ENCODE results near the gene CFAP45.

Gene CFAP45

GRCh38 chr1:159925719-159926078, 25.7 kb upstream of the CFAP45 start:
- no peaks in the 10 kb centered on the region for H3F3A ChIP-seq (ENCODE audit: insufficient read depth, low read length)
- H3K79me2 ChIP-seq (ENCODE audit: insufficient read depth, low read length): no peaks in the 10 kb centered on the region
- no peaks in the 10 kb centered on the region for H4K20me1 ChIP-seq (ENCODE audit: insufficient read depth, low read length)
- H3K36me3 ChIP-seq (ENCODE audit: insufficient read depth, low read length): peaks cover 3% of the 10 kb centered on the region; the same call in 1 of the 2 replicates
- H3K4me2 ChIP-seq (ENCODE audit: low read length): peak overlapping the region; percentile 84
- H3K4me3 ChIP-seq (ENCODE audit: low read depth, low read length, poor library complexity, severe bottlenecking): peak overlapping the region; percentile 79
- peaks cover 50% of the 10 kb centered on the region for H3K4me1 ChIP-seq (ENCODE audit: insufficient read depth, low read length, severe bottlenecking)
- no peak overlapping the region; the same call in 1 of the 2 replicates for H3K9ac ChIP-seq (ENCODE audit: low read length)
- H3K27ac ChIP-seq (ENCODE audit: low read depth, low read length, poor library complexity, severe bottlenecking): no peak overlapping the region
- H2AFZ ChIP-seq (ENCODE audit: low read length): no peak overlapping the region
- no peaks in the 10 kb centered on the region for H3K9me2 ChIP-seq (ENCODE audit: low read depth, low read length)
- no peaks in the 10 kb centered on the region for H3K9me3 ChIP-seq (ENCODE audit: low read length)
- peaks cover 4% of the 10 kb centered on the region; the same call in 1 of the 2 replicates for H3K27me3 ChIP-seq (ENCODE audit: insufficient read depth, low read length)
- TF ChIP-seq CTCF (IDR thresholded peaks at IDR 0.05; ENCODE audit: low read length): no peak
- no peak for TF ChIP-seq EZH2 (IDR thresholded peaks at IDR 0.05; ENCODE audit: borderline replicate concordance, low read length)

- H3K9ac ChIP-seq (ENCODE audit: low read length): peak within 1 kb of the TSS; percentile 74
- no peaks in the 10 kb centered on the region for H3K9me2 ChIP-seq (ENCODE audit: low read depth, low read length)
- H3F3A ChIP-seq (ENCODE audit: insufficient read depth, low read length): no peaks in the 10 kb centered on the region
- no peaks in the 10 kb centered on the region for H3K9me3 ChIP-seq (ENCODE audit: low read length)
- no peak within 1 kb of the TSS for H2AFZ ChIP-seq (ENCODE audit: low read length)
- no peaks in the 10 kb centered on the region for H4K20me1 ChIP-seq (ENCODE audit: insufficient read depth, low read length)
- peak within 1 kb of the TSS; percentile 87 for H3K27ac ChIP-seq (ENCODE audit: low read depth, low read length, poor library complexity, severe bottlenecking)
- H3K4me2 ChIP-seq (ENCODE audit: low read length): peak within 1 kb of the TSS; percentile 84
- peaks cover 10% of the 10 kb centered on the region; the same call in 1 of the 2 replicates for H3K36me3 ChIP-seq (ENCODE audit: insufficient read depth, low read length)
- H3K79me2 ChIP-seq (ENCODE audit: insufficient read depth, low read length): no peaks in the 10 kb centered on the region
- TF ChIP-seq CTCF (IDR thresholded peaks at IDR 0.05; ENCODE audit: low read length): no peak
- TF ChIP-seq EZH2 (IDR thresholded peaks at IDR 0.05; ENCODE audit: borderline replicate concordance, low read length): no peak
- H3K4me1 ChIP-seq (ENCODE audit: insufficient read depth, low read length, severe bottlenecking): peaks cover 50% of the 10 kb centered on the region
- peaks cover 4% of the 10 kb centered on the region; the same call in 1 of the 2 replicates for H3K27me3 ChIP-seq (ENCODE audit: insufficient read depth, low read length)
- H3K4me3 ChIP-seq (ENCODE audit: low read depth, low read length, poor library complexity, severe bottlenecking): peak within 1 kb of the TSS; percentile 79
These were observed 25.1 kb upstream of the CFAP45 start, which contains the start of gene TAGLN2 for GRCh38 chr1:159924791-159925718. Gene TAGLN2 (minus strand): TSS chr1:159925507. CDS start chr1:159920509, 4,998 bp downstream.

DNA sequence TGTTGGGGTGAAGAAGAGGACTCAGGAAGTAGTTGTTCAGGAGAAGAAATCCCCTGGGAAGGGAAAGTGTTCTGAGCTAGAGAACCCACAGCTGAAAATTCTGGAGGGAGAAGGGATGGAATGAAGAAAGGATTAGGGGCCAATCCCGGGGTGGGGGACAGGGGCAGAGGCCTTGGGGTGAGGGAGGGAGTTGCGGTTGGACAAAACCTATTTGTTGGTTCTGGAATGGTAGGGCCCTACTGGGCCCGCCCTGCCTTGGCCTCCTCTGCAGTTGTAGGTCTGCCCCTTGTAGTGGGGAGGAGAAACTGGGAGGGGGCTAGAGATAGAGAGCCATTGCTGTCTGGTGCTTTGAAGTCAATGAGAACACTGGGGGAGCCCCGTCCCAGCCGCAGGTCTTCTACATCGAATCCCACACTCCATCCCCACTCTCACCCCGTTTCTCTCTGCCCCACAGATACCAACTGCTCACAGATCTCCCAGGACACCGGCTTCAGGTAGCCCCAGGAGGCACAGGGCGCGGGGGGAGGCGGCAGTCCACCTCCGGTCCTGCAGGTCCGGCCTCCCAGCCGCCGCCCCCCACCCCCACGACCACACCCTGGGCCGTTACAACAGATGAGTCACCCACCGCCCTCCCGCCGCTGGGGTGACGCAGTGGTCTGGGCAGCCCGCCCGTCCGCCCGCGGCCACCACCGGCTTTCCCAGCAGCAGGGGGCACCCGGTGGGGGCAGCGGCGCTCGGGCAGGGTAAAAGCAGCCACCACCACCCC, 24.2 kb upstream of the CFAP45 start:
- no peaks in the 10 kb centered on the region for H3K27me3 ChIP-seq (ENCODE audit: insufficient read depth, low read length)
- H3K4me3 ChIP-seq (ENCODE audit: low read depth, low read length, poor library complexity, severe bottlenecking): peak overlapping the region; percentile 79
- no peaks in the 10 kb centered on the region for H4K20me1 ChIP-seq (ENCODE audit: insufficient read depth, low read length)
- H3K4me2 ChIP-seq (ENCODE audit: low read length): peak overlapping the region; percentile 84
- peaks cover 18% of the 10 kb centered on the region; the same call in 1 of the 2 replicates for H3K36me3 ChIP-seq (ENCODE audit: insufficient read depth, low read length)
- no peak overlapping the region for H2AFZ ChIP-seq (ENCODE audit: low read length)
- H3K9me2 ChIP-seq (ENCODE audit: low read depth, low read length): no peaks in the 10 kb centered on the region
- no peaks in the 10 kb centered on the region for H3K9me3 ChIP-seq (ENCODE audit: low read length)
- H3K27ac ChIP-seq (ENCODE audit: low read depth, low read length, poor library complexity, severe bottlenecking): peak overlapping the region; percentile 87
- no peaks in the 10 kb centered on the region for H3K79me2 ChIP-seq (ENCODE audit: insufficient read depth, low read length)
- H3K4me1 ChIP-seq (ENCODE audit: insufficient read depth, low read length, severe bottlenecking): peaks cover 50% of the 10 kb centered on the region
- peak overlapping the region; percentile 74 for H3K9ac ChIP-seq (ENCODE audit: low read length)
- no peak for TF ChIP-seq EZH2 (IDR thresholded peaks at IDR 0.05; ENCODE audit: borderline replicate concordance, low read length)
- TF ChIP-seq CTCF (IDR thresholded peaks at IDR 0.05; ENCODE audit: low read length): no peak
- H3F3A ChIP-seq (ENCODE audit: insufficient read depth, low read length): no peaks in the 10 kb centered on the region
